H7 (cell line): ENCODE measurements around the gene PNMA8A. TPM values are rescaled to one million over a fixed set of nuclear protein-coding genes. Genes with fewer than 3 reads are reported as not detected.

Source experiments
- total RNA-seq: library from RNA; depleted of rRNA; stranded (reverse); fragments of >200 nt; shearing (Covaris generic); gene quantifications from 2 replicates; pipeline ENCODE4 v1.2.3, GENCODE V29; 2014; rRNA removed

Gene PNMA8A
- total RNA-seq, 1 experiment from 2014 or later = 17.4 TPM

Other genes starting within 250 kb of the PNMA8A start
- not detected in 2 replicates for gene IGFL1, start 241.8 kb downstream of the PNMA8A start, total RNA-seq
- 13.2 and 18.0 TPM in 2 replicates for gene HIF3A, start 174.5 kb downstream of the PNMA8A start, total RNA-seq
- gene PPP5C, start 124.5 kb downstream of the PNMA8A start, total RNA-seq = 85.4 and 92.8 TPM in 2 replicates
- gene CCDC8, start 58.0 kb downstream of the PNMA8A start, total RNA-seq = 39.6 and 44.3 TPM in 2 replicates
- 0.14 and 0.15 TPM in 2 replicates for gene PNMA8C, start 42.6 kb downstream of the PNMA8A start, total RNA-seq
- 2.8 and 3.3 TPM in 2 replicates for gene PNMA8B, start 24.3 kb upstream of the PNMA8A start, total RNA-seq
- 162 and 202 TPM in 2 replicates for gene CALM3, start 129.8 kb upstream of the PNMA8A start, total RNA-seq
- gene PTGIR, start 153.5 kb upstream of the PNMA8A start, total RNA-seq = 0.14 and 0.18 TPM in 2 replicates
- gene GNG8, start 164.6 kb upstream of the PNMA8A start, total RNA-seq = not detected in 2 replicates
- gene DACT3, start 189.6 kb upstream of the PNMA8A start, total RNA-seq = 0.37 and 0.55 TPM in 2 replicates
- 29.4 and 29.5 TPM in 2 replicates for gene PRKD2, start 245.6 kb upstream of the PNMA8A start, total RNA-seq